OCI-LY7 (cell line): Measurements from ENCODE around the gene CRMP1. TPM values are rescaled to one million over a fixed set of nuclear protein-coding genes. Genes with fewer than 3 reads are reported as not detected.
"Not testable (repeated sequence)": the region's sequence is repeated elsewhere in the genome, so short reads cannot be mapped to it uniquely, and the experiment has no call there.

Experiments
- BruUV-seq: library from RNA; stranded (reverse); fragments of 400-500 nt; replicated peaks from 2 replicates; lab custom pipeline; 2021; lab: Mats Ljungman, UMichigan
- CTCF ChIA-PET: fragments of 300-600 bp; sonication (Branson Sonifier 250); formaldehyde crosslinking; loops from one replicate; lab custom pipeline; 2022; ENCODE audit warnings: antibody characterized with exemption; ENCODE audit not compliant: unreplicated experiment; lab: Charles Lee
- POLR2A ChIA-PET: fragments of 300-600 bp; sonication (Branson Sonifier 250); formaldehyde crosslinking; loops from one replicate; lab custom pipeline; 2022; ENCODE audit warnings: antibody characterized with exemption; lab: Charles Lee
- DNase-seq: peaks from one replicate; pipeline ENCODE4 v3.0.0-alpha.2; 2015; ENCODE audit warnings: low spot score
- H2AFZ ChIP-seq: fragments of 200-600 bp; sonication (generic), shearing (Covaris generic); 2 replicates; pipeline ENCODE4 v1.6.1; 2014; ENCODE audit warnings: mild to moderate bottlenecking, antibody characterized with exemption, low read length, moderate library complexity
- H3K27ac ChIP-seq: fragments of 200-600 bp; sonication (generic); 2 replicates; pipeline ENCODE4 v1.5.1; 2014; ENCODE audit warnings: mixed run types, low read depth, mild to moderate bottlenecking, moderate library complexity, low read length, inconsistent platforms; ENCODE audit not compliant: poor library complexity, severe bottlenecking
- H3K36me3 ChIP-seq: fragments of 200-600 bp; sonication (generic); 2 replicates; pipeline ENCODE4 v1.6.1; 2014; ENCODE audit warnings: mild to moderate bottlenecking, antibody characterized with exemption, low read length, moderate library complexity, mixed read lengths; ENCODE audit not compliant: insufficient read depth
- H3K4me1 ChIP-seq: fragments of 200-600 bp; sonication (generic); 2 replicates; pipeline ENCODE4 v1.5.1; 2014; ENCODE audit warnings: mild to moderate bottlenecking, low read length; ENCODE audit not compliant: insufficient read depth, poor library complexity, severe bottlenecking
- H3K4me2 ChIP-seq: fragments of 200-600 bp; sonication (generic); 2 replicates; pipeline ENCODE4 v1.6.1; 2014; ENCODE audit warnings: mild to moderate bottlenecking, low read length
- H3K4me3 ChIP-seq: fragments of 200-600 bp; sonication (generic); 2 replicates; pipeline ENCODE4 v1.5.1; 2014; ENCODE audit warnings: mild to moderate bottlenecking, low read depth, low read length; ENCODE audit not compliant: poor library complexity, severe bottlenecking
- H3K79me2 ChIP-seq: fragments of 200-600 bp; sonication (generic); 2 replicates; pipeline ENCODE4 v1.6.1; 2016; ENCODE audit warnings: low read depth, mild to moderate bottlenecking, low read length, moderate library complexity, mixed read lengths; ENCODE audit not compliant: insufficient read depth
- H3K9me2 ChIP-seq: fragments of 200-600 bp; sonication (generic); 2 replicates; pipeline ENCODE4 v1.6.1; 2016; ENCODE audit warnings: mild to moderate bottlenecking, low read length, mixed read lengths; ENCODE audit not compliant: insufficient read depth
- H3K9me3 ChIP-seq: fragments of 200-600 bp; sonication (generic); 2 replicates; pipeline ENCODE4 v1.6.1; 2014; ENCODE audit warnings: mild to moderate bottlenecking, mixed run types, low read length, mixed read lengths
- H4K20me1 ChIP-seq: fragments of 200-600 bp; sonication (generic); 2 replicates; pipeline ENCODE4 v1.6.1; 2014; ENCODE audit warnings: mild to moderate bottlenecking, antibody characterized with exemption, low read length, moderate library complexity, mixed read lengths; ENCODE audit not compliant: insufficient read depth
- EZH2phosphoT487 ChIP-seq: fragments of 200-600 bp; sonication (generic); IDR thresholded peaks from 2 replicates; pipeline ENCODE4 v1.6.1; 2018; ENCODE audit warnings: low read depth, borderline replicate concordance, mild to moderate bottlenecking, mixed run types, antibody characterized with exemption, low read length, moderate library complexity, mixed read lengths
- intact Hi-C: fragments of 100-400 bp; cut with micrococcal nuclease; formaldehyde crosslinking; loops from one replicate; pipeline ENCODE4 v1.10.0; 2022; ENCODE audit not compliant: unreplicated experiment
- total RNA-seq, 2 experiments: library from RNA; depleted of rRNA in 1 of 2; stranded (reverse); fragments of >200 nt in 1 of 2; shearing (Covaris generic) in 1 of 2; gene quantifications; 2 replicates each; pipeline ENCODE4 v1.2.3, GENCODE V29; 2014 to 2022
- TF ChIP-seq, protein P1 (sequence below): fragments of 200-600 bp; sonication (generic); conservative IDR thresholded peaks from 2 replicates; pipeline ENCODE4 v1.5.1; 2014; ENCODE audit warnings: mild to moderate bottlenecking, antibody characterized with exemption, low read length, moderate library complexity, mixed read lengths

CRMP1 gene
- total RNA-seq, 2 experiments from 2014 or later: not detected

DNA sequence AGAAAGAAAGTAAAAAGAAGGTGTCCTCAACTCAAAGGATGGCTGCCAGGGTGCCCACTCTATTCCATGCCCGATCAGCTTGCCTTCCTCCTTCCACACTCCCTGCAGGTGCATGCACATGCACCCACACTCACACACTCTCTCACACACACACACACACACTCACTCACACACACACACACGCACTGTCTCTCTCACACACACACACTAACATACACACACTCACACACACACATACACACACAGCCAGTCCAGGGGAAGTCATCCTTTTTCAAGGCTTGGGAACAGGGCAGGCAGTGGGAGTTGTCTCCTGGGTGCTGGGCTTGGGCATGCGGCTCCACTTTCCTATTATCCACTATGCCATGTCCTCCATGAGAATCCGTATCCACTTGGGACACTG lies 50.4 kb downstream of the CRMP1 start:
- Histone ChIP-seq H2AFZ (no peak overlapping the region), H3K79me2 (no peaks in the 10 kb centered on the region), H3K4me3 (no peak overlapping the region), H3K9me3 (no peaks in the 10 kb centered on the region), H3K27ac (no peak overlapping the region), H3K4me2 (no peak overlapping the region), H4K20me1 (no peaks in the 10 kb centered on the region), H3K9me2 (no peaks in the 10 kb centered on the region), H3K36me3 (no peaks in the 10 kb centered on the region), H3K4me1 (no peaks in the 10 kb centered on the region)
- no peak for DNase-seq
- intact Hi-C loops: no loop called here
- ChIA-PET CTCF (no interaction called here), POLR2A (no interaction called here)
- BruUV-seq: no TSS peak
- TF ChIP-seq EZH2phosphoT487: no peak
- TF ChIP-seq, protein P1, sequence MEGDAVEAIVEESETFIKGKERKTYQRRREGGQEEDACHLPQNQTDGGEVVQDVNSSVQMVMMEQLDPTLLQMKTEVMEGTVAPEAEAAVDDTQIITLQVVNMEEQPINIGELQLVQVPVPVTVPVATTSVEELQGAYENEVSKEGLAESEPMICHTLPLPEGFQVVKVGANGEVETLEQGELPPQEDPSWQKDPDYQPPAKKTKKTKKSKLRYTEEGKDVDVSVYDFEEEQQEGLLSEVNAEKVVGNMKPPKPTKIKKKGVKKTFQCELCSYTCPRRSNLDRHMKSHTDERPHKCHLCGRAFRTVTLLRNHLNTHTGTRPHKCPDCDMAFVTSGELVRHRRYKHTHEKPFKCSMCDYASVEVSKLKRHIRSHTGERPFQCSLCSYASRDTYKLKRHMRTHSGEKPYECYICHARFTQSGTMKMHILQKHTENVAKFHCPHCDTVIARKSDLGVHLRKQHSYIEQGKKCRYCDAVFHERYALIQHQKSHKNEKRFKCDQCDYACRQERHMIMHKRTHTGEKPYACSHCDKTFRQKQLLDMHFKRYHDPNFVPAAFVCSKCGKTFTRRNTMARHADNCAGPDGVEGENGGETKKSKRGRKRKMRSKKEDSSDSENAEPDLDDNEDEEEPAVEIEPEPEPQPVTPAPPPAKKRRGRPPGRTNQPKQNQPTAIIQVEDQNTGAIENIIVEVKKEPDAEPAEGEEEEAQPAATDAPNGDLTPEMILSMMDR: no peak

DNA sequence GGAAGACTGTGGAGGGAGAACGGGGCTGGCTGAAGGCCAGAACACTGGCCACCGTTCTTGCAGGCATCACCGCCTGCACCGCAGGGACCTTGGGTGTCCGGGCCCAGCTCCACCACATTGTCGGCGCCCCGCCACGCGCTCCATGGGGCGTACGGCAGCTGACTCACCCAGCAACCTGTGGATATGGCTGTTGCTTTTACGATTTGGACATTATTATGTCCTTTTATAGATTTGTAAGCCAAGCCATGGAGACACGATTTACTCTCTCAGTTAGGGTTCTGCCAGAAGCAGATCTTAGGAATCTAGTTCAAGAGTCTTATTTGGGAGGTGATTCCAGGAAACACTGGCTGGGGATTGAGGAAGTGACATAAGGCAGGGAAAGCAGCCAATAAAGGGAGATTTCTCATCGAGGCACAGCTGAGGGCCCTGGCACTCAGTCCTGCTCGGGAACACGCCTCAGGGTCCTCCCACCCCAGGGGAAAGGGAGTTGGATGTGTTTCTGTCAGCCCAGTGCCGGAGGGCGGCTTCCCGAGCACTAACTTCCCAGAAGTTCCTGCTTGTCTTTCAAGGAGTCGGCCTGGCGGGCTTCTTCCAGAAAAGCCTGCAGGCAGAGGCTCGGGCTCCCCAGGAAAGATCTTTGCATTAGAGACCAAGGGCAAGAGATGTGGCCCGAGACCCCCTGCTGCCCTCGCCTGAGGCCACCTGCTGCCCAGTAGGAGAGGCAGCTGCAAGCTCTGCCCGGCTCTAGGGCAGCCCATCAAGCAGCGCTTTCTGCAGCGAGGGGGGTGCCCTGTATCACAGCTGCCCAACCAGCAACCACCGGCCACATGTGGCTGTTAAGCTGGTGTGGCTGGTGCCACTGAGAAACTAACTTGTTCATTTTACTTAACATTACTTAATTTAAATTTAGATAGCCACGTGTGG lies 52.9 kb downstream of the CRMP1 start:
- no peaks in the 10 kb centered on the region for H3K4me1 ChIP-seq
- no peaks in the 10 kb centered on the region for H3K79me2 ChIP-seq
- CTCF ChIA-PET: no interaction called here
- H3K4me2 ChIP-seq: no peak overlapping the region
- intact Hi-C loops: no loop called here
- H3K27ac ChIP-seq: no peak overlapping the region
- H3K36me3 ChIP-seq: no peaks in the 10 kb centered on the region
- BruUV-seq: no TSS peak
- H3K9me2 ChIP-seq: no peaks in the 10 kb centered on the region
- H3K9me3 ChIP-seq: no peaks in the 10 kb centered on the region
- no peaks in the 10 kb centered on the region for H4K20me1 ChIP-seq
- no peak overlapping the region for H2AFZ ChIP-seq
- POLR2A ChIA-PET: interaction anchor here (0.7 kb wide), 1 partner anchor 11 kb away, joined by 4 read pairs; no protein-coding TSS in a partner anchor
- no peak for DNase-seq
- TF ChIP-seq EZH2phosphoT487: no peak
- H3K4me3 ChIP-seq: no peak overlapping the region

DNA sequence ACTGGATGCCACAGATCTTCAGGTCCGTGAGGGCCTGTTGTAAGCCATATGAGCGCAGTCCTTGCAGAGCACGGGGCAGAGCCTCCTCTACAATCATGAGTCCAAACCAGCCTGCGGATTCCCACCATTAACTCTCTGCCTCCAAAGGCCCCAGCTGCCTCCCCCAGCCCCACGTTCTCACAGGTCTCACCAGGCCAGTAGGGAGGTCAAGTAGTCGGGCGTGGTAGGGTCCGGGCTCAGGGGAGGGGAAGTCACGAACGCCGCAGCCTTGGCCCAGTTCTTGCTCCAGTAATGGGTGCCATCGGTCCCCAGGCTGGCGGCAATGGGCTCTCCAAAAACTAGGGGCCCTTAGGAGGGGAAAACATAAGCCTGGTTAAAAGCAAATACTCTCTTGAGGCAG lies 53.6 kb downstream of the CRMP1 start:
- Histone ChIP-seq H3K9me3 (no peaks in the 10 kb centered on the region), H3K9me2 (no peaks in the 10 kb centered on the region), H3K36me3 (no peaks in the 10 kb centered on the region), H3K27ac (no peak overlapping the region), H3K4me3 (no peak overlapping the region), H4K20me1 (no peaks in the 10 kb centered on the region), H3K4me2 (no peak overlapping the region), H2AFZ (no peak overlapping the region), H3K4me1 (no peaks in the 10 kb centered on the region), H3K79me2 (no peaks in the 10 kb centered on the region)
- ChIA-PET POLR2A (no interaction called here), CTCF (no interaction called here)
- intact Hi-C loops: no loop called here
- TF ChIP-seq, protein P1: no peak
- BruUV-seq: no TSS peak
- no peak for DNase-seq

DNA sequence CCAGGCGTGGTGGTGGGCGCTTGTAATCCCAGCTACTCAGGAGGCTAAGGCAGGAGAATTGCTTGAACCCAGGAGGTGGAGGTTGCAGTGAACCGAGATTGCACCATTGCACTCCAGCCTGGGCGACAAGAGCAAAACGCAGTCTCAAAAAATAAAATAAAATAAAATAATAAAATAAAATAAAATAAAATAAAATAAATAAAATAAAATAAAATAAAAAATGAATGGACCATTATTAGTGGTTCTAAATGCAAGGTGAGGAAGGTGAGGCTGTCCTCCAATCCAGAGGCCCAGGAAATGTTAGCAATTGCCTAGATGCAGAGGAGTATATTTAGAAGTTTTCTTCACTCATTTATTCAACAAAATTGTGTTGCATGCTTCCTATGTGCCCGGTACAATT lies 55.4 kb downstream of the CRMP1 start:
- H3K4me1 ChIP-seq, H2AFZ ChIP-seq, DNase-seq, H3K27ac ChIP-seq, H3K4me3 ChIP-seq, intact Hi-C loops, H3K4me2 ChIP-seq, H3K36me3 ChIP-seq, CTCF ChIA-PET, H4K20me1 ChIP-seq, POLR2A ChIA-PET, H3K9me2 ChIP-seq, H3K79me2 ChIP-seq, H3K9me3 ChIP-seq, BruUV-seq: not testable (repeated sequence)
